ENCODE results near the gene DNAAF3.

DNAAF3 gene

GRCh38 chr19:55152017-55152416 lies 14.4 kb downstream of the DNAAF3 start:
- DNase-seq: peak; percentile 44

GRCh38 chr19:55149078-55150003 lies 17.1 kb downstream of the DNAAF3 start, which contains the start of gene TNNT1:
Gene TNNT1 (minus strand): TSS chr19:55149206. CDS start chr19:55147157, 2,049 bp downstream.
- DNase-seq: no peak

- no peak for DNase-seq
These were observed 18.7 kb downstream of the DNAAF3 start for GRCh38 chr19:55147545-55148251.

DNA sequence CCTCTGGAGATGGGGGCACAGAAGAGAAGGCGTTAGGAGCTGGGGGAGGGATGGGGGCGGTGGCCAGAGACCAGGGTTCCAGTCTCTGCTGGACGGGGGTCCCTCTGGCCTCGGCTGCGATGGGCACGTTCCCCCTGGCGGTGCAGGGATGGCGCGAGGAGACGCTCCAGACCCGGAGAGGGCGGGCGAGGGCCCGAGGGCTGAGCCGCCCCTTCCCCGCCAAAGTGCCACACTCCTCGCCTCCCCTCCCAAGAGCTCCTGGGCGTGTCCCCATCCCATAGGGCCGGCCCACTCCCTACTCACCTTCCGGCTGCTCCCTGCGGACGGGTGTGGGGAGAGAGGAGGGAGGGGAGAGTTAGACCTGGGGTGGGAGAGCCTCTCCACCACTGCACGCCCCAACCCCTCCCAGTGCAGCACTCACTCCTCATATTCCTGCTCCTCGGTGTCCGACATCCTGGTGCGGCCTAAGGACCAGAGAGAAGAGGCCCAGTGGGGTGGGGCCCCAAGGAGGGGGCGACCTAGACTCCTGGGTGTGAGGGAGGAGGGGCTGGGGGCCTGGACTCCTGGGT lies 19.6 kb downstream of the DNAAF3 start:
- DNase-seq: peak; percentile 16

DNA sequence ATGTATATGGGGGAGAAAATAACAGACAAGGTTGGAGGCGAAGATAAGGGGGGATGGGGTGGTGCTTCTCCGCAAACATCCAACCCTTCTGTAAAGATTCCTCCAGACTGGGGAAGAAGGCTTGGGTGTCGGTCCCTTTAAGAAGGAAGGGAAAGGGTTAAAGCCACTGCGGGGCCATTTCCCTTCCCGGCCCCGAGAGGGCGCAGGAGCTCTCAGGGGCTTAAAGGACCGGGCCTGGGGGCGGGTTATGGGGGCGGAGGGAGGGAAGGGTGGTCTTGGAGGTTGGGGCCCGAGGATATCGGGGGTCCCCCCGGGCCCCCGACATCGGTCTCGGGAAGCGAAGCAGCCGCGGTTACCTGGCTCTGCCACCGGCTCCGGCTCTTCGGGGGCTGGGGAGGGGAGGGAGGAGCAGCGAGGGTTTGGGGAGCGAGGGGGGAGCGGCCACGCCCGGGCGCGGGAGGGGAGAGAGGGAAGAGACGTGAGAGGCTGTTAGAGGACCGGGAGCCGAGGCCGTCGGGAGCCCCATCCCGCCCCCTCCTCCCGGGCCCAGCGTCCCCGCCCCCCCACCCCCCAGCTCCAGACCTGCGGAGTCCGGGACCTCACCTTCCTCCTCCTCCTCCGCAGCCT lies 20.2 kb downstream of the DNAAF3 start:
- no peak for DNase-seq

- DNase-seq: no peak
These were observed 21.2 kb downstream of the DNAAF3 start for GRCh38 chr19:55145232-55145631.

DNA sequence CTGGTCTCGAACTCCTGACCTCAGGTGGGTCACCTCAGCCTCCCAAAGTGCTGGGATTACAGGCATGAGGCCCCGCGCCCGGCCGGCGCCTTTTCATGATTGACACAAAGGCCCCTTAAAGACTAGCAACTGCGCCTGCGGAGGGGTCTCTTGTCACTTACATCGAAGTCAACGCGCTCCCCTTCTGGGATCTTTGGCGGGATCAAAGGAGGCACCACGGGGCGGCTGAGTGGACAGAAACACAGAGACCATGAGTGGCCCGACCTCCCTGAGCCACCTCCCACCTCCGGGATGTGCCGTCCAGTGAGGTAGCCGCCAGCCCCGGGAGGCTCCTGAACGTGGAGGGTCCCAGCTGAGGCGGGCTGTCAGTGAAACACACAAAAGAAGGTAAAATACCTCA lies 24.7 kb downstream of the DNAAF3 start:
- no peak for DNase-seq

GRCh38 chr19:55137915-55138314 lies 28.5 kb downstream of the DNAAF3 start:
- DNase-seq: no peak

DNA sequence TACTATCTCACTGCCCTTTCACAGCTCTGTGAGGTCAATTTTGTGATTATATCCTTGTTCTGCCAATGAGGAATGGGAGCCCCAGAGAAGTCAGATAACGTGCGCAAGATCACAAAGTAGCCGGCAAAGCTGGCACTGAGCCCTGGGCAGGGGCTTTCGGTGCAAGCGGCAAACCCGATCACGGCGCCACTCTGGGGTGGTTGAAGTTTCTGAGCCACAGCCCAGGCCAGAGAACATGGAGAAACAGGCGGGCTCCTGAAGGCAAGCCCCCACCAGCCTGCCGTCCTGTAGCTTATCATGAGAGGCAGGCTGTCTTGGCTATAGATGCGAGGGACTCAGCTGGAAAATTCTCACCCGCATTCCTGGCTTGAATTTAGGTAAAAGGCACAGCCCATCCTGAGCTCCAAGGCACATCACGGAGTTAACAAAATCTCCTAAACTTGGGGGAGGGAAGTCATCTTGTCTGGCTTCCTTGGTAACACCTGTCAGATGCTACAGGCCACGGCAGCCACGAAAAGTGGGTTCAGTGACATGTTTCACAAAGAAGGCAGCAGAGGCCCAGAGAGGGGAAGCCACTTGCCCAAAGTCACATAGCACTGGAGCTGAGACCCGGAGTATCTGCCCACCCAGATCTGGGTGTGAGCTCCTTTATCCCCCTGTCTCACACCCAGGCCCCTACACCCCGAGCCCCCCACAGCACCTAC lies 29.9 kb downstream of the DNAAF3 start:
- DNase-seq: no peak

DNA sequence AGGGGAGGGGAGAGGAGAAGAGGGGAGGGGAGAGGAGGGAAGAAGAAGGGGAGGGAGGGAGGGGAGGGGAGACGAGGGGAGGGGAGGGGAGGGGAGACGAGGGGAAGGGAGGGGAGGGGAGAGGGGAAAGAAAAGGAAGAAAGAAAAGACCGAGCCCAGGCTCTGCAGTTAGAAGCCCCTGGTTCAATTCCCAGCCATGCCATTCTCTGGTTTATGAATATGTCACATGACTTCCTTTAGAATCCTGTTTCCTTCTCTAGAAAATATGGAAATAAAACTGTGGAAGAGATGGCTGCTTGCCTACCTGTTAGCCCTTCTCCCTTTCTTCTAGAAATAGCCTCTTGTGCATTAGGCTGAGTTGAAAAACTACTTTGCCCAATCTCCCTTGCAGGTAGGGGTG lies 31.7 kb downstream of the DNAAF3 start:
- no peak for DNase-seq

GRCh38 chr19:55133639-55134444 lies 32.6 kb downstream of the DNAAF3 start:
- DNase-seq: no peak

DNA sequence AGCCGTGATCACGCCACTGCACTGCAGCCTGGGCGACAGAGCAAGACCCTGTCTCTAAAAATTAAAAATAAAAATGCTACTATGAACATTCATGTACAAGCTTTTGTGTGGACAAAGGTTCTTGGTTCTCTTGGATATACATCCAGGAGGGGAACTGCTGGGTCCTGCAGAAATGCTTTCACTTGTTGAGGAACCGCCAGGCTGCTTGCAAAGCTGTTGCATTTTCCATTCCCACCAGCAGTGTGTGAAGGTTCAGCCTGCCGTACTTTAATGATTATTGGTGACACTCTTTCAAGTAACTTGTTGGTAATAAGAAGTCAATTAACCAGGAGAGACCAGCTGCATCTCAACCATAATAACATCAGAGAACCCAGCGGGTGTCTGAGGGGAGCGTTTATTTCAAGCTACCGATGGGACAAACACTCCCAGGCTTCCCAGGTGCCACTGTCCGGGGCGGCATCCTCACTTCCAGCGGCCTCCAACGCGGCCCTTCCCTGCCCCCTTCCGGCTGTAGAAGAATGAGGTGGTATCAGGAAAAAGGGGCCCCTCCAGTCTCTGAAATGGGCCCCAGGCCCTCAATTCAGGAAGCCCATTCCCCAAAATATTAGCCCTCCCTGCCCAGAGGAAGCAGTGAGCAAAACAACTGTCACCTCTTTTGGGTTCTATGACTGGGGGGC lies 33.8 kb downstream of the DNAAF3 start:
- no peak for DNase-seq

DNA sequence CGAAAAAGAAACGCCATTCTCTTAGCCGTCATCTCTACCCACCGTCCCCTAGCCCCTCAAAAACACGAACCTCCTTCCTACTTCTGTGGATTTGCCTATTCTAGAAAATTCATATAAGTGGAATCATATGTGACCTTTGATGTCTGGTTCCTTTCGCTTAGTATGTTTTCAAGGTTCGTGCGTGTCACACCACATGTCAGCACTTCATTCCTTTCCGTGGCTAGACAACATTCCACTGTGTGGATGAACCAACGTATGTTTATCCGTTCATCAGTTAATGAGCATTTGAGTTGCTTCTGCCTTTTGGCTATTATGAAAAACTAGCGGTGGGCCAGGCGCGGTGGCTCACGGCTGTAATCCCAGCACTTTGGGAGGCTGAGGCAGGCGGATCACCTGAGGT lies 35.0 kb downstream of the DNAAF3 start:
- DNase-seq: no peak

GRCh38 chr19:55119053-55119452 lies 47.4 kb downstream of the DNAAF3 start:
- DNase-seq: no peak

GRCh38 chr19:55118401-55118991 lies 47.9 kb downstream of the DNAAF3 start:
- no peak for DNase-seq

- peak; percentile 99 for DNase-seq
These were observed 48.6 kb downstream of the DNAAF3 start for GRCh38 chr19:55117663-55118391.

GRCh38 chr19:55116859-55117662 lies 49.4 kb downstream of the DNAAF3 start, which contains the start of gene PPP1R12C:
Gene PPP1R12C (minus strand): TSS chr19:55117637. CDS start chr19:55117543, 94 bp downstream.
- DNase-seq: no peak

DNA sequence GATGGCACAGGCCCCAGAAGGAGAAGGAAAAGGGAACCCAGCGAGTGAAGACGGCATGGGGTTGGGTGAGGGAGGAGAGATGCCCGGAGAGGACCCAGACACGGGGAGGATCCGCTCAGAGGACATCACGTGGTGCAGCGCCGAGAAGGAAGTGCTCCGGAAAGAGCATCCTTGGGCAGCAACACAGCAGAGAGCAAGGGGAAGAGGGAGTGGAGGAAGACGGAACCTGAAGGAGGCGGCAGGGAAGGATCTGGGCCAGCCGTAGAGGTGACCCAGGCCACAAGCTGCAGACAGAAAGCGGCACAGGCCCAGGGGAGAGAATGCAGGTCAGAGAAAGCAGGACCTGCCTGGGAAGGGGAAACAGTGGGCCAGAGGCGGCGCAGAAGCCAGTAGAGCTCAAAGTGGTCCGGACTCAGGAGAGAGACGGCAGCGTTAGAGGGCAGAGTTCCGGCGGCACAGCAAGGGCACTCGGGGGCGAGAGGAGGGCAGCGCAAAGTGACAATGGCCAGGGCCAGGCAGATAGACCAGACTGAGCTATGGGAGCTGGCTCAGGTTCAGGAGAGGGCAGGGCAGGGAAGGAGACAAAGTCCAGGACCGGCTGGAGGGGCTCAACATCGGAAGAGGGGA lies 50.1 kb downstream of the DNAAF3 start:
- peak; percentile 66 for DNase-seq
